MCF 10A (cell line): ENCODE results near the gene PITRM1. TPM values are rescaled to one million over a fixed set of nuclear protein-coding genes. Genes with fewer than 3 reads are reported as not detected.

ENCODE experiments used
- BruUV-seq: library from RNA; stranded (reverse); fragments of 400-500 nt; replicated peaks from 2 replicates; lab custom pipeline; 2021; lab: Mats Ljungman, UMichigan
- CTCF ChIA-PET: fragments of 300-600 bp; sonication (Branson Sonifier 250); formaldehyde crosslinking; extraction: SDS; loops from one replicate; lab custom pipeline; 2021; ENCODE audit warnings: antibody characterized with exemption, inconsistent platforms; lab: Yijun Ruan, JAX
- POLR2A ChIA-PET: fragments of 300-600, 350-650 bp; sonication (Branson Sonifier 250); formaldehyde crosslinking; extraction: SDS; loops from one replicate; lab custom pipeline; 2020; ENCODE audit warnings: antibody characterized with exemption, inconsistent platforms; lab: Yijun Ruan, JAX
- DNase-seq: peaks from one replicate; pipeline ENCODE4 v3.0.0-alpha.2; 2018; ENCODE audit not compliant: unreplicated experiment
- H3K27ac Mint-ChIP-seq: one replicate; pipeline ENCODE4 v1.8.0; 2022; ENCODE audit warnings: mild to moderate bottlenecking, low read depth, mixed read lengths; ENCODE audit not compliant: unreplicated experiment
- H3K27me3 Mint-ChIP-seq: one replicate; pipeline ENCODE4 v1.8.0; 2022; ENCODE audit warnings: mixed read lengths; ENCODE audit not compliant: insufficient read depth, unreplicated experiment
- H3K36me3 Mint-ChIP-seq: one replicate; pipeline ENCODE4 v1.8.0; 2022; ENCODE audit warnings: mild to moderate bottlenecking, moderate library complexity, mixed read lengths; ENCODE audit not compliant: insufficient read depth, unreplicated experiment
- H3K4me1 Mint-ChIP-seq: one replicate; pipeline ENCODE4 v1.8.0; 2022; ENCODE audit warnings: mixed read lengths; ENCODE audit not compliant: insufficient read depth, unreplicated experiment
- H3K4me3 Mint-ChIP-seq: one replicate; pipeline ENCODE4 v1.8.0; 2022; ENCODE audit warnings: mild to moderate bottlenecking, moderate library complexity, mixed read lengths; ENCODE audit not compliant: unreplicated experiment
- H3K9me3 Mint-ChIP-seq: one replicate; pipeline ENCODE4 v1.8.0; 2022; ENCODE audit warnings: mixed read lengths; ENCODE audit not compliant: unreplicated experiment
- CTCF ChIP-seq: fragments of 200-600 bp; IDR thresholded peaks from one replicate; pipeline ENCODE4 v1.8.0; 2022; ENCODE audit warnings: antibody characterized with exemption, mild to moderate bottlenecking; ENCODE audit not compliant: unreplicated experiment
- intact Hi-C: fragments of 100-400 bp; cut with micrococcal nuclease; formaldehyde crosslinking; loops from 2 replicates; pipeline ENCODE4 v1.14.1; 2022
- total RNA-seq: library from RNA; stranded (reverse); gene quantifications from 2 replicates; pipeline ENCODE4 v1.2.3, GENCODE V29; 2022

Gene PITRM1
- total RNA-seq, 1 experiment from 2014 or later = 132 TPM

- ChIA-PET POLR2A (no interaction called here), CTCF (no interaction called here)
- H3K27me3 Mint-ChIP-seq = no peaks in the 10 kb centered on the region
- H3K4me1 Mint-ChIP-seq = no peaks in the 10 kb centered on the region
- BruUV-seq = no TSS peak
- peak overlapping the region; percentile 68 for H3K27ac Mint-ChIP-seq
- H3K36me3 Mint-ChIP-seq = peaks cover 96% of the 10 kb centered on the region
- H3K4me3 Mint-ChIP-seq = no peak overlapping the region
- no peaks in the 10 kb centered on the region for H3K9me3 Mint-ChIP-seq
- DNase-seq = no peak
- intact Hi-C loops = no loop called here
- TF ChIP-seq CTCF = no peak
Measured at GRCh38 chr10:3142146-3142875, 30.3 kb downstream of the PITRM1 start.

GRCh38 chr10:3141351-3142005 is 31.1 kb downstream of the PITRM1 start:
- H3K36me3 Mint-ChIP-seq = peaks cover 95% of the 10 kb centered on the region
- H3K27me3 Mint-ChIP-seq = no peaks in the 10 kb centered on the region
- no peak overlapping the region for H3K27ac Mint-ChIP-seq
- ChIA-PET POLR2A (no interaction called here), CTCF (interaction anchor here (1.5 kb wide), 1 partner anchor 12 kb away, joined by 3 read pairs; no protein-coding TSS in a partner anchor)
- no peak for DNase-seq
- no TSS peak for BruUV-seq
- intact Hi-C loops = no loop called here
- no peaks in the 10 kb centered on the region for H3K9me3 Mint-ChIP-seq
- no peak for TF ChIP-seq CTCF
- no peaks in the 10 kb centered on the region for H3K4me1 Mint-ChIP-seq
- H3K4me3 Mint-ChIP-seq = no peak overlapping the region

- ChIA-PET POLR2A (no interaction called here), CTCF (interaction anchor here (0.6 to 1.5 kb wide), 3 partner anchors 11 to 1621 kb away, joined by 3 to 4 read pairs (median 3); no protein-coding TSS in a partner anchor)
- H3K4me3 Mint-ChIP-seq = no peak overlapping the region
- H3K4me1 Mint-ChIP-seq = no peaks in the 10 kb centered on the region
- H3K27ac Mint-ChIP-seq = no peak overlapping the region
- H3K36me3 Mint-ChIP-seq = peaks cover 94% of the 10 kb centered on the region
- BruUV-seq = no TSS peak
- intact Hi-C loops = no loop called here
- H3K9me3 Mint-ChIP-seq = no peaks in the 10 kb centered on the region
- H3K27me3 Mint-ChIP-seq = no peaks in the 10 kb centered on the region
- no peak for TF ChIP-seq CTCF
- no peak for DNase-seq
Measured at GRCh38 chr10:3140280-3140679, 32.3 kb downstream of the PITRM1 start.

- Mint-ChIP-seq H3K4me3 (no peak overlapping the region), H3K9me3 (no peaks in the 10 kb centered on the region), H3K4me1 (no peaks in the 10 kb centered on the region), H3K36me3 (peaks cover 94% of the 10 kb centered on the region), H3K27ac (no peak overlapping the region), H3K27me3 (no peaks in the 10 kb centered on the region)
- ChIA-PET CTCF (interaction anchor here (0.6 kb wide), 2 partner anchors 10 to 1622 kb away, joined by 3 to 4 read pairs; no protein-coding TSS in a partner anchor), POLR2A (interaction anchor here (0.7 to 1.1 kb wide), 2 partner anchors 9 to 33 kb away, joined by 4 read pairs; partner anchors contain the start of gene PITRM1)
- no TSS peak for BruUV-seq
- intact Hi-C loops = no loop called here
- no peak for TF ChIP-seq CTCF
- DNase-seq = no peak
Measured at GRCh38 chr10:3139216-3139910, 33.2 kb downstream of the PITRM1 start.
